ENCODE data around the gene USH2A.

DNA sequence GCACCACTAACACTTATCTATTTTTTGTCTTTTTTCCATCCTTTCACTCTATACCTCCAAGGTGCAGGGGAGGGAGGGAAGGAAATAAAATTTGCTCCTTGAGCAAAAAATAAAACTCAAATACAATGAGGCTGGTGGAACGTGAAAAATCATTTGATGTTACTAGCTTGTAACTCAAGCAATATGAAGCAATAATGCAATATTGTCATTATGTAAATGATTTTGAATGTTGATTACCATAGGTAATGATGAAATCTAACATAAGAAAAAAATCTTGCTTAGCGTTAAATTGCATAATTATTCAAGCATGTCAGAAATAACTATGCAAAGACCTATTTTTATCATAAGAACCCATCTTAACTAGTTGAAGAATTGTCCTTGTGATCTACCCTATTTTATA lies 578.5 kb downstream of the USH2A start:
- no peak for TF ChIP-seq CTCF (IDR thresholded peaks at IDR 0.05; ENCODE audit: borderline replicate concordance, extremely low read depth, low read length, poor library complexity, severe bottlenecking)
- TF ChIP-seq EZH2 (IDR thresholded peaks at IDR 0.05; ENCODE audit: borderline replicate concordance, low read depth, low read length, severe bottlenecking): no peak

Measured in DND-41 (cell line).